Tibial nerve (tissue), 4 donors: Measurements from ENCODE around the gene CHI3L1.

ENCODE experiments used
- CTCF ChIP-seq, 5 experiments: fragments of 200-600 bp in 3 of 5; fragments of 450-650 bp in 2 of 5; sonication (generic) in 3 of 5; IDR thresholded peaks; one replicate each; pipeline ENCODE4 v1.5.1; 2016 to 2019; ENCODE audit warnings: antibody characterized with exemption in 5 of 5, mild to moderate bottlenecking in 3 of 5, moderate library complexity in 2 of 5
- EP300 ChIP-seq, 2 donors: sonication (generic); formaldehyde crosslinking; IDR thresholded peaks; one replicate each; pipeline ENCODE4 v1.6.1; 2017; ENCODE audit warnings: antibody characterized with exemption in 2 of 2, mild to moderate bottlenecking in 1 of 2
- POLR2A ChIP-seq, 2 donors: fragments of 450-650 bp; IDR thresholded peaks; one replicate each; pipeline ENCODE4 v1.6.1; 2017; ENCODE audit warnings: antibody characterized with exemption in 2 of 2, mild to moderate bottlenecking in 2 of 2, moderate library complexity in 2 of 2

GRCh38 chr1:203175237-203175826 lies 11.2 kb downstream of the CHI3L1 start, which contains the start of gene MYBPH:
- TF ChIP-seq CTCF (IDR thresholded peaks at IDR 0.05), result no peak
- no peak for TF ChIP-seq EP300 (IDR thresholded peaks at IDR 0.05)
- no peak for TF ChIP-seq POLR2A (IDR thresholded peaks at IDR 0.05)
